ENCODE results near the gene WASL. TPM values are rescaled to one million over a fixed set of nuclear protein-coding genes. Genes with fewer than 3 reads are reported as not detected.
"Not testable (repeated sequence)": the region's sequence is repeated elsewhere in the genome, so short reads cannot be mapped to it uniquely, and the experiment has no call there.

Gene WASL
- total RNA-seq, 1 experiment from 2014 or later: 39.3 TPM

DNA sequence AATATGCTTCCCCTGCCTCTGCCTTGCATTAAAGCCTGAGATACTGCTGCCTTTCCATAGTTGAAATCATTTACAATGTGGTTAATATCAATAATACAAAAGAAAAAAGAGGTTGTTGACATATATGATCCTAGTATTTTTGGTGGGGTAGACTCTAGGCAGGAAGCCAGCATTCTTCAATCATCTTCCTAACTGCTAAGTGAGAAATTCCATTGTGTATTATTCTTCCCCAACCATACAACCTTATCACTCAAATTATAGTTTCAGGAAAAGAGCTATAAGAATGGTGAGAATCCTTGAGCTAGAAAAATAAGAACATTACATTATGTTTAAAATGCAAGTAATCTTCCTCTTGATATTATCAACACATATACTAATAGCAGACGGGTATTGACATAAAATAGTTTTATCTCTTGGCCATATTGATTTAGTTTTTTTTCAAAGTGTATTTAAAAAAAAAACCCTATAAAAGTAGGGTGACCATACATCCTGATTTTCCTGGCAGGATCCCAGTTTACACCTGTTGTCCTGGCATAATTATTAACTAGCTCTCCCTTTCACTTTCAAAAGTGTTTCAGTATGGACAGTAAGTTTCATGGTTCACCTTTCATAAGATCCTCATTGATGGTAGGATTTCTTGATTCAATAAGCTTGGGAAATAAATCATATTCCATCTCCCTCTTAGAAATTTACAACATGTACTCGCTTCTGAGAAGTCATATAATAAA is 33.4 kb upstream of the WASL start:
- no peaks in the 10 kb centered on the region for H3K27me3 Mint-ChIP-seq (ENCODE audit: low read depth)
- Histone ChIP-seq H3K27ac (ENCODE audit: insufficient read length, low read depth, low read length) (no peak overlapping the region), H3K9ac (ENCODE audit: extremely low read depth, insufficient read length, low read length) (no peak overlapping the region), H2BK15ac (ENCODE audit: low read depth, low read length) (no peak overlapping the region), H3K23me2 (ENCODE audit: insufficient read length, low read depth, low read length, poor library complexity, severe bottlenecking) (no peaks in the 10 kb centered on the region), H3K79me1 (ENCODE audit: insufficient read depth, low read depth, low read length, poor library complexity, severe bottlenecking) (no peaks in the 10 kb centered on the region), H2BK20ac (ENCODE audit: low read depth, low read length, poor library complexity, severe bottlenecking) (no peak overlapping the region), H3K23ac (ENCODE audit: insufficient read length, low read depth, low read length) (no peak overlapping the region), H2BK120ac (ENCODE audit: low read depth, low read length, poor library complexity, severe bottlenecking) (peak overlapping the region; percentile 48), H4K91ac (ENCODE audit: insufficient read length, low read depth, low read length) (no peak overlapping the region), H4K5ac (ENCODE audit: insufficient read length, low read depth, low read length) (no peak overlapping the region), H3K4me2 (ENCODE audit: insufficient read depth, insufficient read length, low read length) (no peak overlapping the region), H3K4me1 (ENCODE audit: insufficient read depth, low read length) (no peaks in the 10 kb centered on the region; the same call in 1 of the 2 replicates), H3K4ac (ENCODE audit: low read depth, low read length) (no peak overlapping the region), H3K18ac (ENCODE audit: insufficient read length, low read depth, low read length) (no peak overlapping the region), H3K27me3 (ENCODE audit: insufficient read depth, low read length) (no peaks in the 10 kb centered on the region), H2AK5ac (ENCODE audit: insufficient read length, low read length) (no peak overlapping the region), H3K9me3 (ENCODE audit: control insufficient read depth, low read depth, low read length) (no peaks in the 10 kb centered on the region), H2BK5ac (ENCODE audit: insufficient read length, low read length) (no peak overlapping the region), H2BK12ac (ENCODE audit: insufficient read length, low read depth, low read length) (no peak overlapping the region), H3K56ac (ENCODE audit: insufficient read length, low read depth, low read length) (no peak overlapping the region), H4K20me1 (ENCODE audit: control insufficient read depth, insufficient read depth, insufficient read length) (no peaks in the 10 kb centered on the region), H4K8ac (replicated peaks; ENCODE audit: insufficient read length, low read depth, low read length) (no peak overlapping the region), H3K79me2 (ENCODE audit: insufficient read depth, low read length) (no peaks in the 10 kb centered on the region), H3K14ac (ENCODE audit: insufficient read depth, low read length) (no peak overlapping the region), H2AFZ (ENCODE audit: low read length) (no peak overlapping the region), H3T11ph (ENCODE audit: low read length) (no peak overlapping the region)
- peaks cover 10 to 54% of the 10 kb centered on the region in 2 experiments for H3K4me1 Mint-ChIP-seq
- no CpG with 5 or more reads among the region's 2 CpGs for WGBS (ENCODE audit: extremely low coverage, insufficient read length, low lambda C conversion rate)
- H3K9me3 Mint-ChIP-seq: no peaks in the 10 kb centered on the region; a peak in 1 of 5 replicates
- no peaks in the 10 kb centered on the region for H3K36me3 Mint-ChIP-seq (ENCODE audit: insufficient read depth in 1 of 3, low read depth in 3 of 3)
- H3K4me3 Mint-ChIP-seq: no peak overlapping the region
- TF ChIP-seq, protein P1, sequence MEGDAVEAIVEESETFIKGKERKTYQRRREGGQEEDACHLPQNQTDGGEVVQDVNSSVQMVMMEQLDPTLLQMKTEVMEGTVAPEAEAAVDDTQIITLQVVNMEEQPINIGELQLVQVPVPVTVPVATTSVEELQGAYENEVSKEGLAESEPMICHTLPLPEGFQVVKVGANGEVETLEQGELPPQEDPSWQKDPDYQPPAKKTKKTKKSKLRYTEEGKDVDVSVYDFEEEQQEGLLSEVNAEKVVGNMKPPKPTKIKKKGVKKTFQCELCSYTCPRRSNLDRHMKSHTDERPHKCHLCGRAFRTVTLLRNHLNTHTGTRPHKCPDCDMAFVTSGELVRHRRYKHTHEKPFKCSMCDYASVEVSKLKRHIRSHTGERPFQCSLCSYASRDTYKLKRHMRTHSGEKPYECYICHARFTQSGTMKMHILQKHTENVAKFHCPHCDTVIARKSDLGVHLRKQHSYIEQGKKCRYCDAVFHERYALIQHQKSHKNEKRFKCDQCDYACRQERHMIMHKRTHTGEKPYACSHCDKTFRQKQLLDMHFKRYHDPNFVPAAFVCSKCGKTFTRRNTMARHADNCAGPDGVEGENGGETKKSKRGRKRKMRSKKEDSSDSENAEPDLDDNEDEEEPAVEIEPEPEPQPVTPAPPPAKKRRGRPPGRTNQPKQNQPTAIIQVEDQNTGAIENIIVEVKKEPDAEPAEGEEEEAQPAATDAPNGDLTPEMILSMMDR (conservative IDR thresholded peaks at IDR 0.05): no peak
- H3K27ac Mint-ChIP-seq: peak overlapping the region in 1 of 3 experiments; percentile 31; a peak in 2 of 7 replicates
- no peak for DNase-seq

DNA sequence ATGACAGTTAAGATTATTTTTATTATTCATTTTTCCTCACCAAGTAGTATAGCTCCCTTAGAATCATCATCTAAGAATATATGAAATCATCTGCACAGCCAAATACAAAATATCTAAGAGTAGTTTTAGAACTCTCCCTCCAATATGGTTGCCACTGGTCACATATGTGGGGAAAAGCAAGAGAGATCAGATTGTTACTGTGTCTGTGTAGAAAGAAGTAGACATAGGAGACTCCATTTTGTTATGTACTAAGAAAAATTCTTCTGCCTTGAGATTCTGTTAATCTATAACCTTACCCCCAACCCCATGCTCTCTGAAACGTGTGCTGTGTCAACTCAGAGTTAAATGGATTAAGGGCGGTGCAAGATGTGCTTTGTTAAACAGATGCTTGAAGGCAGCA is 31.7 kb upstream of the WASL start:
- H3K36me3 Mint-ChIP-seq (ENCODE audit: insufficient read depth in 1 of 3, low read depth in 3 of 3); H3K4me3 Mint-ChIP-seq; H4K20me1 ChIP-seq (ENCODE audit: control insufficient read depth, insufficient read depth, insufficient read length); H3K9me3 Mint-ChIP-seq; H3K9me3 ChIP-seq (ENCODE audit: control insufficient read depth, low read depth, low read length); H3K4ac ChIP-seq (ENCODE audit: low read depth, low read length); H4K5ac ChIP-seq (ENCODE audit: insufficient read length, low read depth, low read length); H3K4me1 ChIP-seq (ENCODE audit: insufficient read depth, low read length); H3K79me1 ChIP-seq (ENCODE audit: insufficient read depth, low read depth, low read length, poor library complexity, severe bottlenecking); H3K27ac ChIP-seq (ENCODE audit: insufficient read length, low read depth, low read length); H4K91ac ChIP-seq (ENCODE audit: insufficient read length, low read depth, low read length); H3T11ph ChIP-seq (ENCODE audit: low read length); H3K18ac ChIP-seq (ENCODE audit: insufficient read length, low read depth, low read length); H2BK20ac ChIP-seq (ENCODE audit: low read depth, low read length, poor library complexity, severe bottlenecking); DNase-seq; H3K9ac ChIP-seq (ENCODE audit: extremely low read depth, insufficient read length, low read length); H3K79me2 ChIP-seq (ENCODE audit: insufficient read depth, low read length); H2AK5ac ChIP-seq (ENCODE audit: insufficient read length, low read length); H3K23me2 ChIP-seq (ENCODE audit: insufficient read length, low read depth, low read length, poor library complexity, severe bottlenecking); H3K27me3 ChIP-seq (ENCODE audit: insufficient read depth, low read length); H2BK120ac ChIP-seq (ENCODE audit: low read depth, low read length, poor library complexity, severe bottlenecking); H2BK15ac ChIP-seq (ENCODE audit: low read depth, low read length); H2BK5ac ChIP-seq (ENCODE audit: insufficient read length, low read length); H3K4me2 ChIP-seq (ENCODE audit: insufficient read depth, insufficient read length, low read length); H3K14ac ChIP-seq (ENCODE audit: insufficient read depth, low read length); H3K56ac ChIP-seq (ENCODE audit: insufficient read length, low read depth, low read length); H3K27me3 Mint-ChIP-seq (ENCODE audit: low read depth); H3K23ac ChIP-seq (ENCODE audit: insufficient read length, low read depth, low read length); H4K8ac ChIP-seq (replicated peaks; ENCODE audit: insufficient read length, low read depth, low read length); H2BK12ac ChIP-seq (ENCODE audit: insufficient read length, low read depth, low read length); H2AFZ ChIP-seq (ENCODE audit: low read length): not testable (repeated sequence)
- H3K27ac Mint-ChIP-seq: peak overlapping the region in 2 of 3 experiments; percentile 20 to 96; a peak in 4 of 7 replicates
- whole genome bisulfite sequencing (ENCODE audit: extremely low coverage, insufficient read length, low lambda C conversion rate): no CpG with 5 or more reads among the region's 2 CpGs
- peaks cover 10 to 50% of the 10 kb centered on the region in 2 experiments for H3K4me1 Mint-ChIP-seq
